Prostate gland (tissue), 2 donors: ENCODE data around the gene TRRAP.

Experiments used
- CTCF ChIP-seq, 4 experiments: fragments of 200-600 bp in 2 of 4; fragments of 450-650 bp in 2 of 4; sonication (generic) in 2 of 4; IDR thresholded peaks; 1 replicate in 3 of 4; 2 replicates in 1 of 4; pipeline ENCODE4 v1.5.1; 2016 to 2019; ENCODE audit warnings: antibody characterized with exemption in 4 of 4, mild to moderate bottlenecking in 2 of 4, moderate library complexity in 2 of 4
- POLR2A ChIP-seq: fragments of 450-650 bp; IDR thresholded peaks from one replicate; pipeline ENCODE4 v1.6.1; 2016; ENCODE audit warnings: antibody characterized with exemption, mild to moderate bottlenecking
- POLR2AphosphoS5 ChIP-seq: sonication (generic); formaldehyde crosslinking; IDR thresholded peaks from one replicate; pipeline ENCODE4 v1.6.1; 2017; ENCODE audit warnings: antibody characterized with exemption

DNA sequence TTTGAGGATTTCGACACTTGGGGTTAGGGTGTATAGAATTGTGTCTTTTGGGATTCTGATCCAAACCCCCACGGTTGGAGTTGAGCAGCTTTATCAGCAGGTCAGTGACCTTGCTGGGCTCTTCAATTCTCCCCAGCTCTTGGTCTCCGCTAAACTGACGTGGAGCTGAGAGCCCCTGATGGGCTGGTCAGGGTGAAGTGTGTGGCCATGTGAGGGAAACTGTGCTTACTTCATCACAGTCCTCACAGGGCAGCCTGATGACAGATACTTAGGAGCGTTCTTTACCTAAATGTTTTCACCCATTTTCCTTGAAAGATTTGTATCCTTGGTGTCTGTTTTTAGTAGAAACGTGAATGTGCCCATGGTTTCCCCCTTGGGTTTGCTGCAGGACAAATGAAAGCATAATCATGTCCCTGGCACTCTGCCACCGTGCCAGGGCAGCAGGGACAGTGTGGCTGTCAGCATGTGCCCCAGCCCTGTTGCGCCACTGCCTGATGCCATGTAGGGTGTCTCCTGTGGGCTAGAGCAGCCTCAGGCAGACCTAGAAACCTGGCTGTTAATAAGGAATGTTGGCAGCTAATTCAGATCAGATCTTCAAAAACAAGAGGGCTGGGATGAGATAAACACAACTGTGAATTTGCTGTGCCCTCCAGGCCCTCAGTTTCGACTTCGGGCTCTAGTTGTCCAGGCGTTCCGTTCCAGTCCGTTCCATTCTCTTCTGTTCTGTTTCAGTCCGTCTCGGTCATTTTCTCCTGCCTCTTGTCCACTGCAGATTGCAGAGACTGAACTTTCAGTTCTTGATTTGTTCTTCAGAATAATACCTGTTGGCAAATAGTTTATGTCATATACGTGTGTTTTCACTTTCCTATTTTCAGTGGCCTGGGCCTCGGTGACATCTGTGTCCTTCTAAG lies 96.8 kb downstream of the TRRAP start:
- TF ChIP-seq CTCF (IDR thresholded peaks at IDR 0.05) (no peak), POLR2A (no peak), POLR2AphosphoS5 (no peak)
